ENCODE data around the gene YIPF4. TPM values are rescaled to one million over a fixed set of nuclear protein-coding genes. Genes with fewer than 3 reads are reported as not detected.

YIPF4 gene
- total RNA-seq, 1 experiment from 2014 or later: 23.0 TPM

DNA sequence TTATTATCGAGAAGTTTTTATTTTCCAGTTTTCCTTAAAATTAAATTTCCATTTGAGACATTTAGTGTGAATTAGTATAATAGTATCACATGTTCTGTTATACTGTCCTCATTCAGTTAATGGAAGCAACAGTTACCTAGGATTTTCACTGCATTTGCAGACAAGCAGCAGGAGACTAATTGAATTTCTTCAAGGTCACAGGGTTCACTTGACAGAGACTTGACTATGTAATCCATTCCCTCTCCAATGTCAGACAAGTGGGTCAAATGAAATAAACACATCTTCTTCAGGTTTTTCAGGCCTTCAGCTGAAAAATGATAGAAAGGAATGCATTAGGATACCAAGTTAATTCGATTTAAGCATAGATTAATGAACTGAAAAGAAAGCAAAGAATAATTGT lies 39.7 kb upstream of the YIPF4 start:
- ChIA-PET POLR2A (no interaction called here), CTCF (no interaction called here)
- ATAC-seq (no peak), DNase-seq (ENCODE audit: low spot score) (no peak)
- H3K4me3 Mint-ChIP-seq: no peak overlapping the region
- H3K4me1 Mint-ChIP-seq: peaks cover 7% of the 10 kb centered on the region
- H3K9me3 Mint-ChIP-seq: peaks cover 5% of the 10 kb centered on the region
- peaks cover 3% of the 10 kb centered on the region; the same call in 1 of the 2 replicates for H3K36me3 Mint-ChIP-seq
- TF ChIP-seq ZNF423 (CRISPR knock-in tag; IDR thresholded peaks at IDR 0.05) (no peak), CREB1 (CRISPR knock-in tag; IDR thresholded peaks at IDR 0.05) (no peak), ZNF138 (CRISPR knock-in tag; conservative IDR thresholded peaks at IDR 0.05) (no peak), ZNF232 (CRISPR knock-in tag; IDR thresholded peaks at IDR 0.05) (no peak), CBFB (CRISPR knock-in tag; IDR thresholded peaks at IDR 0.05; ENCODE audit: low read depth) (no peak), ETV6 (CRISPR knock-in tag; IDR thresholded peaks at IDR 0.05) (no peak), NR1H2 (CRISPR knock-in tag; IDR thresholded peaks at IDR 0.05) (no peak), ELF4 (CRISPR knock-in tag; IDR thresholded peaks at IDR 0.05; ENCODE audit: low read depth) (no peak), SOX15 (CRISPR knock-in tag; IDR thresholded peaks at IDR 0.05) (no peak), NFYB (CRISPR knock-in tag; conservative IDR thresholded peaks at IDR 0.05; ENCODE audit: low read depth) (no peak), EMX1 (CRISPR knock-in tag; IDR thresholded peaks at IDR 0.05) (no peak)
- TF ChIP-seq, protein P1, sequence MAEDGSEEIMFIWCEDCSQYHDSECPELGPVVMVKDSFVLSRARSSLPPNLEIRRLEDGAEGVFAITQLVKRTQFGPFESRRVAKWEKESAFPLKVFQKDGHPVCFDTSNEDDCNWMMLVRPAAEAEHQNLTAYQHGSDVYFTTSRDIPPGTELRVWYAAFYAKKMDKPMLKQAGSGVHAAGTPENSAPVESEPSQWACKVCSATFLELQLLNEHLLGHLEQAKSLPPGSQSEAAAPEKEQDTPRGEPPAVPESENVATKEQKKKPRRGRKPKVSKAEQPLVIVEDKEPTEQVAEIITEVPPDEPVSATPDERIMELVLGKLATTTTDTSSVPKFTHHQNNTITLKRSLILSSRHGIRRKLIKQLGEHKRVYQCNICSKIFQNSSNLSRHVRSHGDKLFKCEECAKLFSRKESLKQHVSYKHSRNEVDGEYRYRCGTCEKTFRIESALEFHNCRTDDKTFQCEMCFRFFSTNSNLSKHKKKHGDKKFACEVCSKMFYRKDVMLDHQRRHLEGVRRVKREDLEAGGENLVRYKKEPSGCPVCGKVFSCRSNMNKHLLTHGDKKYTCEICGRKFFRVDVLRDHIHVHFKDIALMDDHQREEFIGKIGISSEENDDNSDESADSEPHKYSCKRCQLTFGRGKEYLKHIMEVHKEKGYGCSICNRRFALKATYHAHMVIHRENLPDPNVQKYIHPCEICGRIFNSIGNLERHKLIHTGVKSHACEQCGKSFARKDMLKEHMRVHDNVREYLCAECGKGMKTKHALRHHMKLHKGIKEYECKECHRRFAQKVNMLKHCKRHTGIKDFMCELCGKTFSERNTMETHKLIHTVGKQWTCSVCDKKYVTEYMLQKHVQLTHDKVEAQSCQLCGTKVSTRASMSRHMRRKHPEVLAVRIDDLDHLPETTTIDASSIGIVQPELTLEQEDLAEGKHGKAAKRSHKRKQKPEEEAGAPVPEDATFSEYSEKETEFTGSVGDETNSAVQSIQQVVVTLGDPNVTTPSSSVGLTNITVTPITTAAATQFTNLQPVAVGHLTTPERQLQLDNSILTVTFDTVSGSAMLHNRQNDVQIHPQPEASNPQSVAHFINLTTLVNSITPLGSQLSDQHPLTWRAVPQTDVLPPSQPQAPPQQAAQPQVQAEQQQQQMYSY (CRISPR knock-in tag; IDR thresholded peaks at IDR 0.05): no peak
- TF ChIP-seq, protein P2, sequence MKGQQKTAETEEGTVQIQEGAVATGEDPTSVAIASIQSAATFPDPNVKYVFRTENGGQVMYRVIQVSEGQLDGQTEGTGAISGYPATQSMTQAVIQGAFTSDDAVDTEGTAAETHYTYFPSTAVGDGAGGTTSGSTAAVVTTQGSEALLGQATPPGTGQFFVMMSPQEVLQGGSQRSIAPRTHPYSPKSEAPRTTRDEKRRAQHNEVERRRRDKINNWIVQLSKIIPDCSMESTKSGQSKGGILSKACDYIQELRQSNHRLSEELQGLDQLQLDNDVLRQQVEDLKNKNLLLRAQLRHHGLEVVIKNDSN (CRISPR knock-in tag; IDR thresholded peaks at IDR 0.05): no peak
- TF ChIP-seq, protein P3, sequence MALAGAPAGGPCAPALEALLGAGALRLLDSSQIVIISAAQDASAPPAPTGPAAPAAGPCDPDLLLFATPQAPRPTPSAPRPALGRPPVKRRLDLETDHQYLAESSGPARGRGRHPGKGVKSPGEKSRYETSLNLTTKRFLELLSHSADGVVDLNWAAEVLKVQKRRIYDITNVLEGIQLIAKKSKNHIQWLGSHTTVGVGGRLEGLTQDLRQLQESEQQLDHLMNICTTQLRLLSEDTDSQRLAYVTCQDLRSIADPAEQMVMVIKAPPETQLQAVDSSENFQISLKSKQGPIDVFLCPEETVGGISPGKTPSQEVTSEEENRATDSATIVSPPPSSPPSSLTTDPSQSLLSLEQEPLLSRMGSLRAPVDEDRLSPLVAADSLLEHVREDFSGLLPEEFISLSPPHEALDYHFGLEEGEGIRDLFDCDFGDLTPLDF (CRISPR knock-in tag; IDR thresholded peaks at IDR 0.05): no peak
- TF ChIP-seq, protein P4, sequence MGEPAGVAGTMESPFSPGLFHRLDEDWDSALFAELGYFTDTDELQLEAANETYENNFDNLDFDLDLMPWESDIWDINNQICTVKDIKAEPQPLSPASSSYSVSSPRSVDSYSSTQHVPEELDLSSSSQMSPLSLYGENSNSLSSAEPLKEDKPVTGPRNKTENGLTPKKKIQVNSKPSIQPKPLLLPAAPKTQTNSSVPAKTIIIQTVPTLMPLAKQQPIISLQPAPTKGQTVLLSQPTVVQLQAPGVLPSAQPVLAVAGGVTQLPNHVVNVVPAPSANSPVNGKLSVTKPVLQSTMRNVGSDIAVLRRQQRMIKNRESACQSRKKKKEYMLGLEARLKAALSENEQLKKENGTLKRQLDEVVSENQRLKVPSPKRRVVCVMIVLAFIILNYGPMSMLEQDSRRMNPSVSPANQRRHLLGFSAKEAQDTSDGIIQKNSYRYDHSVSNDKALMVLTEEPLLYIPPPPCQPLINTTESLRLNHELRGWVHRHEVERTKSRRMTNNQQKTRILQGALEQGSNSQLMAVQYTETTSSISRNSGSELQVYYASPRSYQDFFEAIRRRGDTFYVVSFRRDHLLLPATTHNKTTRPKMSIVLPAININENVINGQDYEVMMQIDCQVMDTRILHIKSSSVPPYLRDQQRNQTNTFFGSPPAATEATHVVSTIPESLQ (CRISPR knock-in tag; IDR thresholded peaks at IDR 0.05): no peak
- TF ChIP-seq, protein P5, sequence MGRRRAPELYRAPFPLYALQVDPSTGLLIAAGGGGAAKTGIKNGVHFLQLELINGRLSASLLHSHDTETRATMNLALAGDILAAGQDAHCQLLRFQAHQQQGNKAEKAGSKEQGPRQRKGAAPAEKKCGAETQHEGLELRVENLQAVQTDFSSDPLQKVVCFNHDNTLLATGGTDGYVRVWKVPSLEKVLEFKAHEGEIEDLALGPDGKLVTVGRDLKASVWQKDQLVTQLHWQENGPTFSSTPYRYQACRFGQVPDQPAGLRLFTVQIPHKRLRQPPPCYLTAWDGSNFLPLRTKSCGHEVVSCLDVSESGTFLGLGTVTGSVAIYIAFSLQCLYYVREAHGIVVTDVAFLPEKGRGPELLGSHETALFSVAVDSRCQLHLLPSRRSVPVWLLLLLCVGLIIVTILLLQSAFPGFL (CRISPR knock-in tag; IDR thresholded peaks at IDR 0.05; ENCODE audit: borderline replicate concordance): no peak
- TF ChIP-seq, protein P6, sequence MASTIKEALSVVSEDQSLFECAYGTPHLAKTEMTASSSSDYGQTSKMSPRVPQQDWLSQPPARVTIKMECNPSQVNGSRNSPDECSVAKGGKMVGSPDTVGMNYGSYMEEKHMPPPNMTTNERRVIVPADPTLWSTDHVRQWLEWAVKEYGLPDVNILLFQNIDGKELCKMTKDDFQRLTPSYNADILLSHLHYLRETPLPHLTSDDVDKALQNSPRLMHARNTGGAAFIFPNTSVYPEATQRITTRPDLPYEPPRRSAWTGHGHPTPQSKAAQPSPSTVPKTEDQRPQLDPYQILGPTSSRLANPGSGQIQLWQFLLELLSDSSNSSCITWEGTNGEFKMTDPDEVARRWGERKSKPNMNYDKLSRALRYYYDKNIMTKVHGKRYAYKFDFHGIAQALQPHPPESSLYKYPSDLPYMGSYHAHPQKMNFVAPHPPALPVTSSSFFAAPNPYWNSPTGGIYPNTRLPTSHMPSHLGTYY (CRISPR knock-in tag; IDR thresholded peaks at IDR 0.05): no peak
- TF ChIP-seq, protein P7, sequence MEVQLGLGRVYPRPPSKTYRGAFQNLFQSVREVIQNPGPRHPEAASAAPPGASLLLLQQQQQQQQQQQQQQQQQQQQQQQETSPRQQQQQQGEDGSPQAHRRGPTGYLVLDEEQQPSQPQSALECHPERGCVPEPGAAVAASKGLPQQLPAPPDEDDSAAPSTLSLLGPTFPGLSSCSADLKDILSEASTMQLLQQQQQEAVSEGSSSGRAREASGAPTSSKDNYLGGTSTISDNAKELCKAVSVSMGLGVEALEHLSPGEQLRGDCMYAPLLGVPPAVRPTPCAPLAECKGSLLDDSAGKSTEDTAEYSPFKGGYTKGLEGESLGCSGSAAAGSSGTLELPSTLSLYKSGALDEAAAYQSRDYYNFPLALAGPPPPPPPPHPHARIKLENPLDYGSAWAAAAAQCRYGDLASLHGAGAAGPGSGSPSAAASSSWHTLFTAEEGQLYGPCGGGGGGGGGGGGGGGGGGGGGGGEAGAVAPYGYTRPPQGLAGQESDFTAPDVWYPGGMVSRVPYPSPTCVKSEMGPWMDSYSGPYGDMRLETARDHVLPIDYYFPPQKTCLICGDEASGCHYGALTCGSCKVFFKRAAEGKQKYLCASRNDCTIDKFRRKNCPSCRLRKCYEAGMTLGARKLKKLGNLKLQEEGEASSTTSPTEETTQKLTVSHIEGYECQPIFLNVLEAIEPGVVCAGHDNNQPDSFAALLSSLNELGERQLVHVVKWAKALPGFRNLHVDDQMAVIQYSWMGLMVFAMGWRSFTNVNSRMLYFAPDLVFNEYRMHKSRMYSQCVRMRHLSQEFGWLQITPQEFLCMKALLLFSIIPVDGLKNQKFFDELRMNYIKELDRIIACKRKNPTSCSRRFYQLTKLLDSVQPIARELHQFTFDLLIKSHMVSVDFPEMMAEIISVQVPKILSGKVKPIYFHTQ (CRISPR knock-in tag; IDR thresholded peaks at IDR 0.05): no peak
- TF ChIP-seq, protein P8, sequence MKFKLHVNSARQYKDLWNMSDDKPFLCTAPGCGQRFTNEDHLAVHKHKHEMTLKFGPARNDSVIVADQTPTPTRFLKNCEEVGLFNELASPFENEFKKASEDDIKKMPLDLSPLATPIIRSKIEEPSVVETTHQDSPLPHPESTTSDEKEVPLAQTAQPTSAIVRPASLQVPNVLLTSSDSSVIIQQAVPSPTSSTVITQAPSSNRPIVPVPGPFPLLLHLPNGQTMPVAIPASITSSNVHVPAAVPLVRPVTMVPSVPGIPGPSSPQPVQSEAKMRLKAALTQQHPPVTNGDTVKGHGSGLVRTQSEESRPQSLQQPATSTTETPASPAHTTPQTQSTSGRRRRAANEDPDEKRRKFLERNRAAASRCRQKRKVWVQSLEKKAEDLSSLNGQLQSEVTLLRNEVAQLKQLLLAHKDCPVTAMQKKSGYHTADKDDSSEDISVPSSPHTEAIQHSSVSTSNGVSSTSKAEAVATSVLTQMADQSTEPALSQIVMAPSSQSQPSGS (CRISPR knock-in tag; IDR thresholded peaks at IDR 0.05; ENCODE audit: borderline replicate concordance, low read depth): no peak
- H3K27me3 Mint-ChIP-seq (ENCODE audit: low read depth): no peaks in the 10 kb centered on the region
- H3K27ac Mint-ChIP-seq: no peak overlapping the region
